ENCODE data around the gene PTPN22. TPM values are rescaled to one million over a fixed set of nuclear protein-coding genes. Genes with fewer than 3 reads are reported as not detected.

The PTPN22 gene
- polyA plus RNA-seq (2012; ENCODE audit: insufficient read depth, insufficient read length, low read depth), result 1.1 TPM

- Histone ChIP-seq H3K4me3 (ENCODE audit: low read depth, low read length) (no peak within 1 kb of the TSS), H3K9me3 (no peaks in the 10 kb centered on the region), H3K4me1 (no peaks in the 10 kb centered on the region), H3K27me3 (no peaks in the 10 kb centered on the region; the same call in 1 of the 2 replicates), H3K36me3 (no peaks in the 10 kb centered on the region)
- no peak for DNase-seq
- TF ChIP-seq CTCF (IDR thresholded peaks at IDR 0.05; ENCODE audit: low read depth, low read length), result no peak
Observed at GRCh38 chr1:113871597-113872113, at the start of gene PTPN22. Gene PTPN22, minus strand, starts transcription at chr1:113871712.

DNA sequence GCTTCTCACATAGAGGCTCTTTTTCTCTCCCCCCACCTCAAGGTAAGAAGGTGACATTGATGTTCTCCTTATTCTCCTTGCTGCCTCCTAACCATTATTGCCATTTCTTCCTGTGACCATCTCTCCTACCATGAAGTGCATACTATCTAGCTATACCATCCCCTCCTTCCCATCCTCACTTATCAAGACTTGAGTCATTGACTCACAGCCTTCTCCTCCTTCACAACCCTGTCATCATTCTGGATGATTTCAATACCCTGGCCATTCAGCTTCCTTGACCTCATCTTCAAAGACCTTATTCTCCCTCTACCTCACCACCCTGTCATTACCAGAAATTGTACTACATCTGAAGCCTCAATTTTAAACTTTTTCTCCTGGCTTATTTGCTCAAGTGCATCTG lies 46.7 kb upstream of the PTPN22 start:
- DNase-seq, result no peak
- no peaks in the 10 kb centered on the region for H3K36me3 ChIP-seq
- H3K4me1 ChIP-seq, result no peaks in the 10 kb centered on the region
- H3K9me3 ChIP-seq, result no peaks in the 10 kb centered on the region
- no peak overlapping the region for H3K4me3 ChIP-seq (ENCODE audit: low read depth, low read length)
- TF ChIP-seq CTCF (IDR thresholded peaks at IDR 0.05; ENCODE audit: low read depth, low read length), result no peak
- peaks cover 5% of the 10 kb centered on the region; the same call in 1 of the 2 replicates for H3K27me3 ChIP-seq

GRCh38 chr1:113917400-113918082 lies 46.0 kb upstream of the PTPN22 start:
- DNase-seq, result no peak
- Histone ChIP-seq H3K4me3 (ENCODE audit: low read depth, low read length) (no peak overlapping the region), H3K9me3 (no peaks in the 10 kb centered on the region), H3K36me3 (no peaks in the 10 kb centered on the region), H3K27me3 (no peaks in the 10 kb centered on the region; the same call in 1 of the 2 replicates), H3K4me1 (no peaks in the 10 kb centered on the region)
- no peak for TF ChIP-seq CTCF (IDR thresholded peaks at IDR 0.05; ENCODE audit: low read depth, low read length)

- no peak for TF ChIP-seq CTCF (IDR thresholded peaks at IDR 0.05; ENCODE audit: low read depth, low read length)
- H3K4me1 ChIP-seq, result no peaks in the 10 kb centered on the region
- H3K9me3 ChIP-seq, result no peaks in the 10 kb centered on the region
- H3K36me3 ChIP-seq, result peaks cover 2% of the 10 kb centered on the region
- H3K27me3 ChIP-seq, result no peaks in the 10 kb centered on the region; the same call in 1 of the 2 replicates
- no peak for DNase-seq
- no peak overlapping the region for H3K4me3 ChIP-seq (ENCODE audit: low read depth, low read length)
Observed at GRCh38 chr1:113916974-113917373, 45.5 kb upstream of the PTPN22 start.

- Histone ChIP-seq H3K27me3 (no peaks in the 10 kb centered on the region; the same call in 1 of the 2 replicates), H3K4me1 (no peaks in the 10 kb centered on the region), H3K36me3 (peaks cover 24% of the 10 kb centered on the region), H3K9me3 (no peaks in the 10 kb centered on the region), H3K4me3 (ENCODE audit: low read depth, low read length) (no peak overlapping the region)
- DNase-seq, result no peak
- no peak for TF ChIP-seq CTCF (IDR thresholded peaks at IDR 0.05; ENCODE audit: low read depth, low read length)
Observed at GRCh38 chr1:113913887-113914664, 42.6 kb upstream of the PTPN22 start.
